ENCODE data around the gene NAT8.
"Not testable (repeated sequence)": the region's sequence is repeated elsewhere in the genome, so short reads cannot be mapped to it uniquely, and the experiment has no call there.

NAT8 gene

DNA sequence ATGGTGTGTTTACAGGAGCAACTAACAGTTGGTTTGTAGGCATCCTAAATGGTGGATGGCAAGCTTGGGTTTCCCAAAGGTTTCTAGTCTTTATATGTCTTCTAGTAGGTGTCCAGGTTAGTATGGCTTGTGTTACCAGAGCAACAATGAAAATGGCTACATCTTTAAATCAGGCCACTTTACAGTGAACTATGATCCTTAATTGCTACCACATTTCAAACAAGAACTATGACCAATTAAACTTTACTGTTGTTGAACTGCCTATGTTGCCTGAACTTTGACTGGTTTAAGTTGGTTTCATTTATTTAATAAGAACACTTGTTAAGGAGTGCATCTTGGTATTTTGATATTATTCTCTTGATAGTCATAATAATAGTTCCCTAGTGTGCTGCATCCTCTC lies 5.2 kb downstream of the NAT8 start:
- DNase-seq (ENCODE audit: low spot score), result not testable (repeated sequence)

DNA sequence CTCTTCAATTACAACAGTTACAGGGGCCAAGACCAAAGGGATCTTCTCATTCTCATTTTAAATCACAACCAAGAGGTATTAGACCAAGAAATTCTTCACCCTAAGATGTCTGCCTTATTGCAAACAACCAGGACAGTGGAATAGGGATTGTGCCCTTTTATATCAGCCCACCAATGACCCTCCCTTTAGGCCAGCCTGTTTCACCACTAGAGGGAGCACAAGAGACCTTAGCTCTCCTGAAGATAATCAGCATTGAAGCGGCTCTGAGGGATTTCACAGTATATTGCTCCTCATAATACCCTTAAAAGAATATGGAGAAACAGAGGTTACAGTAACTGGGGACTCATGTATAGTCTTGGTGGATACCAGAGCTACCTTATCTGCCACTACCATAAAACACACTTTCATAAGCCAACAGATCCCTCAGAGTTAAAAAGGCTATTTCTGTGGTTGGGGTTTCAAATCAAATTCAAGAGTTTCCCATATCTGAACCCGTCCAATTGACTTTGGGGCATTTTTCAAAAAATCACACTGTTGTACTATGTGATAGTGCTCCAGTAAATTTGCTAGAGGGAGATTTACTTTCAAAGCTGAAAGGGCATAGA lies 11.5 kb downstream of the NAT8 start:
- DNase-seq (ENCODE audit: low spot score), result not testable (repeated sequence)

DNA sequence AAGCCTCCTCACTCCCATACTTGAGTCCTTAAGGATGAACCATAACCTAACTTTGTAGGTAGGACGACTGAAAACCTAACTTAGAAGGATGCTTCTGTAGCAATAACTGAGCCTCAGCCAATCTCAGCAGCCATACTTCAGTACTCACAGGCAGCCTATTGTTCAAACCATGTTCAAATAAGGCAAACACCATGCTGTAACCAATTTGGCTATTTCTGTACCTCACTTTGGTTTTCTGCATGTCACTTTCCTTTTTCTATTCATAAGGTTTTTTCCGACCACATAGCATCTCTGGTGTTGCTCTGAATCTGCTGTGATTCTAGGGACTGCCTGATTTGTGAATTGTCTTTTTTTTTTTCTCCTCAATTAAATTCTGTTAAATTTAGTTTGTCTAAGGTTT lies 13.7 kb downstream of the NAT8 start:
- not testable (repeated sequence) for DNase-seq (ENCODE audit: low spot score)

DNA sequence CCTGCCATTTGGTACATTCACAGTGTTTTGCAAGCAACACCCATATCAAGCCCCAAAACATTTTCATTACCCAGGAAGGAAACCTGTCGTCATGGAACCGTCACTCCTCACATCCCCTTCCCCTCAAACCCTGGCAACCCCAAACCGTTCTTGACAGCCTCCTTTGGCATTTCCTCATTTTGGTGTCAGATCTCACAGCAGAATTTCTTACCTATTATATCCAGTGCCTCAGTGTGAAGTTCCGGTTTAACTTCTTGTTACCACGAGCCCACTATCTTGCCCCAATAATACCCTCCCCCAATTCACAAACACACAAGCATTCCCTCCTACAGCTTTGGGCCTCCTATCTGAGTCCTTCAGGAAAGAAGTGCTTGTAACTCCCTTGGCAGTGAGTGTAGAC lies 16.0 kb downstream of the NAT8 start:
- DNase-seq (ENCODE audit: low spot score), result not testable (repeated sequence)

DNA sequence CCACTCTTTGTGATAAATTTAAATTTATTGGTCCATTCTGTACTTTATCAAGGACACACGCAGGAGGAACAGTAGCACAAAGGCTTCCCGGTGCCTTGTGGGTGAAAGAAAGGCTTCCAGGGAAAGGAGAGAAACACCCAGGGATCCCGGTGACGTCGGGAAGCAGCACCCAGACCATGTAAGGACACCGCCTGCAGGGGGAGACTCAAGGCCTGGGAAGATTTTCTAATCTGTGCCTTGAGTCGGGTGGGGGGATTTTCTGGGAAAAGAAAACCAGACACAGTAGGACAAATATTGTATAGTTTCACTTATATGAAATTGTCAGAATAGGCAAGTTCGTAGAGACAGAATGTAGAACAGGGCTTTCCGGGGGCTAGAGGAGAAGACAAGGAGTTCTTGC lies 17.6 kb downstream of the NAT8 start:
- DNase-seq (ENCODE audit: low spot score), result not testable (repeated sequence)

DNA sequence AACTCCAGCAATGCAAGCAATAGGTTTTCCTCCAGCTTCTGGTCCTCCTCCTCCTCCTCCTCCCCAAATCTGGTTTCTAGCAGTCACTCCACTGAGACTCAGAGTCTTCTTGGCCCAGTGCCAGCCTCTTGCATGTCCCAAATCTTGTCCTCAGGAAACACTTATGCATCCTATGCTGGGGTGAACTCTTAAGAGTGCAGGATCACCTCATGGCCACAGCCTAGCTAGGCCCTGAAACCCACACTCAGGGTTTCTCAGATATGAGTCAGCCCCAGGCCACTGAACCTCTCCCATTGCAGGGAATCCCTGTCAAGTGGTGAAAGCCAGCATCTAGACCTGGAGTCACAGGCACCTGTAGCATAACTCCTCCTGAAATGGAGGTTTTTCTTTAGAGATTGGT lies 18.2 kb downstream of the NAT8 start:
- not testable (repeated sequence) for DNase-seq (ENCODE audit: low spot score)

DNA sequence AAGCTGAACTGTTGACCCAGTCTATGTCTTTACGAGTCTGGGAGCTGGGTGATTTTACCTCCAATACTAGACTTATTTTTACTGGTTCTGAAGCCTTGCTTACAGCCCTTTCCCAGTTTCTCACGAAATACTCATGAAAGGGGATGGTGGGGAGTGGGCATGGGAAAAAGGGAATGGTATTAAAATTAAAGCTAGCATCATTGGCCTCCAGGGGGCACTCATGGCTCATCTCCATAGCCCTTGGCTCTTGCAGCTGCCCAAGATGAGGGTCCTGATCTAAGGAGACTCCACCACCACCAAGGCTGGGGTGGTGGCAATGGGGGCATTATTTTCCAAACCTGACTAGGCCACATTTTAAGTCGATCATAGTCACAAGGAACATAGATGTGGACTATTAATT lies 22.3 kb downstream of the NAT8 start:
- not testable (repeated sequence) for DNase-seq (ENCODE audit: low spot score)

DNA sequence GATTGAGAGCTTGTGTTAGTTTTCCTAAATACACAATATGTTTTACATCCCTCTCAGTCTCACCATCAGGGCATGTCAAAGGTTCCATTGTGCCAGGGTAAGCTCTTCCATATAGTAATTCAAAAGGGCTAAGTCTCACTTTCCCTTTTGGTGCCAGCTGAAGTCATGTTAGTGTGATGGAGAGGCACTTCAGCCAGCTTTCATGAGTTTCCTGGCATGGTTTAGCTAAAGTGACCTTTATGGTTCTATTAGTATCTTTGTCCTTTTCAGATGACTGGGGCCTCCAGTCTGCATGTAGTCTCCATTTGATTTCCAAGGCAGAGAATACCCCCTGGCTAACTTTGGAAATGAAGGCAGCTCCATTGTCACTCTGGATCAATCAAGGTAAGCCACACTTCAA lies 27.2 kb downstream of the NAT8 start:
- DNase-seq (ENCODE audit: low spot score), result no peak

DNA sequence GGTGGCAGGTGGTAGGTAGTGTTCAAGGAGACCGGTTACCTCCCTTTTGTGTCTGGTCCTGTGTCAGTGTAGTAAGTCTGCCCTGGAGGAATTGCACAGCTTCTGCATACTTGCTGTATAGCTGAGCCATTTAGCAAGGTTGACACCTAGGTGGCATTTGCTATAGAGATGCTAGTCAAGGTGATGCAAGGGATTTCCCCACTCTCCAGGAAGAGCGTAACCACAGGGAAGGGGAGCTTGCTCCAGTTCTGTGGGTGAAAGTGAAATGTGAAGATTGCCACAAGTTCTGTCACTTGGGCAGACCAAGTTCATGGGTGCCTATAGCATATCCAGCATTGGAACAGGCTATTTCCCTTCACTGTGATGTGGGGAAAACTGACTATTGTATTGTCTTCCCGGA lies 28.1 kb downstream of the NAT8 start:
- no peak for DNase-seq (ENCODE audit: low spot score)

DNA sequence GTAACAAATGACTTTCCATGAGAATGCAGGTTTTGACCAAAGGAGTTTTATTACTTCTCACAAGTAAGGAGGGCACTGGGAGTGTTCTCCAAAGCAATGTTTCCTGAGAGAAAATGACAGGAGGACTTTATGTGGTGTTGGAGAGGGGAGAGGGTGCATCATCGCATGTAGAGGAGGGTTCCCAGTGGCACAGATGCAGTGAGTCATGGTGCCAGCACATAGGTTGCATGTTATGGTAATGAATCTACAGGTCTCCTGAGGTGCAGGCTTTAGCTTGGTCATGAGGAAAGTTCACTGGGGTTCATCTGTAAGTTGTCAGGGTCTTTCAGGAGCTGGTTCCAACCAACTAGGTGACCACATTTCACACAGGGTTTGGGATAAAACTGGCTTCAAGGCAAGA lies 30.4 kb downstream of the NAT8 start:
- DNase-seq (ENCODE audit: low spot score), result no peak

DNA sequence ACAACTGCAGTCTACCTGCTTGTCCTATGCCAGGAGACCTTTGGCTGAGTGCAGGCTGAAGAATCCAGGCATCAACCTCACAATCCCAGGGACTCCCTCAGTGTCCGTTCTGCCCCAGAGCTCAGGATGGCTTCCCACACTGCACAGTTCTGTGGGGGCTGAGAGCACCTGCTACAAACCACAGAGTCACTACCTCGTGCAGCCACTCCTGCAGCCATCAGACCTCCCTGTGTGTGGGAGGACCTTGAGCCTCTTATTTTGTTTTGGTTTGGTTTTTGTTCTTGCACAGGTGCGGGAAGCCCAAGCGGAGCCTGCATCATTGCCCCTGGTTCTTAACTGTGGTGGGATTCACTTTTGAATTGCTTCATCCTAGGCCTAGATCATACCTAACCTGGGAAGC lies 31.0 kb downstream of the NAT8 start:
- DNase-seq (ENCODE audit: low spot score), result no peak

DNA sequence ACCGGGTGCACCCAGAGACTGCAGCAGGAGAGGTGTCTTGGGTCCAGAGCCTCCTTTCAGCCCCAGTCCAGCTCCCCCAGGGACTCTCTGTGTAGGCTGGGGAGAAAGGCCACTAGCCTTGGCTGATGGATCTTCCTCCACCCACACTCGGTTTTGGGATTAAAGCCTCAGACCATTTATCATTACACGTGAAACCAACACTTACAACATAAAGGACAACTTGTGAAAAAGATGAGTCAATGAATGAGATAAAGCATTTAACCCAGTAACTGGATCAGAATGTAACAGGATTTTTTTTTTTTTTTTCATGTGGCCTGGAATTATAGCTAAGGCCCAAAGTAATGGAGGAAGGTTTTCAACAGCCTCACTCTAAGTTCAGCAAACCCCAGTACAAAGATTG lies 32.1 kb downstream of the NAT8 start:
- DNase-seq (ENCODE audit: low spot score), result no peak

DNA sequence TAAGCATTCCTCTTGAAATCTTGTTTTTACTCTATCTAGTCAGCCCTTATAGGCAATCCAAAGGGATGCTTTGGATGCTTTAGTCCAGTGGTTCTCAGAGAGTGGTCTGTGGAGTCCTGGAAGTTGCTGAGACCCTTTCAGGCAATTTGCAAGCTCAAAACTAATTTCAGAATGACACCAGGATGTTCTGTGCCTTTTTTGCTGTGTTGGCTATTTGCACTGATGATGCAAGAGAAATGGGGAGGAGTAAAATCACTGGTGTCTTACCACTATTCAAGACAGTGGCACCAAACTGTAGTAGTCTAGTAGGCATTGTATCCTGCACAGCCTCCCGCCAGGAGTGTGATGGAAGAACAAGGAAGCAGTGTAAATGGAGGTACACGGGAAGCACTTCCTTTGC lies 37.6 kb downstream of the NAT8 start:
- DNase-seq (ENCODE audit: low spot score), result not testable (repeated sequence)

DNA sequence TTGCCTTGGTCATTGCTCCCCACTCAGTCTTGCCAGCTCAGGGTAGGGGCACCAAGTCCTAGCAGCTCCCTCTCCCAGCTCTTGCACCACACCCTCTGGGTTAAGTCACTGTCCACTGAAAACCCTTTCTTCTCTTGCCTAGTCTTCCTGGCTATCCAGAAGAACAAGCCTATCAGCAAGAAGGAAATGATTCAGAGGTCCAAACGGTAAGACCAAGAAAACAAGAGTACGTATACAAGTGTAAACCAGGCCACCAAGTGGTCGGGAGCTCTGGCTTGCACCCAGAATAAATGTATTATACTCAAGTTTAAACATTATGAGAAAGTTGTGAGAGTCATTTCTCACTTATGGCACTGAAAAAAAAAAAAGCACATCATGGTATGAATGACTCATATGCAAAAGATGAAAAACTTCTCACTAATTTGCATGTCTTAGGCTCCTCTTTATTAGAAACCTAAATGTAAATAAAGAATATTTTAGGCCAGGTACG lies 39.1 kb downstream of the NAT8 start:
- not testable (repeated sequence) for DNase-seq (ENCODE audit: low spot score)

DNA sequence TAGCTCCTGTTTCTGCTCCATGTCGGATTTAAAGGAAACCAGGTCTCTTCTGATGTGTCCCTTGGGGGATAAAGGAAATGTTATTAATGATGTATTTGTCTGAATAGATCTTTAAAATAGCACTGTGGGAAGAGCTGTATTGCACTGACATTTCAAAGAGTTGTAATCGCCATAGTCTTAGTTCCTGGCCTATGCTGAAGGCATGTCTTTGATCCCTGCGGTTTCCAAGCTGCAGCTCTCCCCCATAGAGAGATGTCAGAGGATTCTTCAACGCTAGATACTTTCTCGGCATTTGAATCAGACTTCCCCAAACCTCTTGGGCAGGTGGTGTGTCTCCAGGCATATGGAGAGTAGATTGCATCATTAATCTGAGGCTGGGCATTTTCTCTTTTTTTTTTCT lies 40.4 kb downstream of the NAT8 start:
- no peak for DNase-seq (ENCODE audit: low spot score)

DNA sequence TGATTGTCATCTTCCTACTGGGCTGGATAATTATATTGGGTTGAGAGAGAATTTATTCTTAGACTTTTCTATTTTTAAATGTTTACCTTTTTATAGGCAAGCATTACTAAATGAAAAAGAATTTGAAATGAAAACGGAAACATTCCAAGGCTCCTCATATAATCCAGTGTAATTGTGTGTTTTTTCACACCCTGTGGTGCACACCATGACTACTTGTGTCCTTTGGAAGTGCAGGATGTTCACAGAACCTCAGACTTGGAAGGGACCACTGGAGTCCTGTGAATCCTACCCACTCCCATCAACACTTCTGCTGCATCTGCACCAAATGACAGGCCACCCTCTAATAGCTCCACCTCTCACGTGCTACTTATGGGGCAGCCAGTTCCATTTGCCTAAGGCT lies 48.0 kb downstream of the NAT8 start:
- no peak for DNase-seq (ENCODE audit: low spot score)

DNA sequence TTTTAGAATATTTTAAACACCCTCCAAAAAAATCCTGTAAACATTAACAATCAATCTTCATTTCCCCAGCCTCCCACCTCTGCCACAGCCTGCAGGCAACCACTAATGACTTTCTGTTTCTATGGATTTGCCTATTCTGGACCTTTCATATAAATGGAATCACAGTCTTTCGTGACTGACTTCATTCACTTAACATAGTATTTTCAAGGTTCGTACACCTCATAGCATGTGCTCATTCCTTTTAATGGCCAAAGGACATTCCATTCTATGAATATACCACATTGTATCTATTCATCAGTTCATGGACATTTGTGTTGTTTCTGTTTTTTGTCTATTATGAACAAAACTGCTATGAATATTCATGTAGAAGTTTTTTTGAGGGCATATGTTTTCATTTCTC lies 48.5 kb downstream of the NAT8 start:
- no peak for DNase-seq (ENCODE audit: low spot score)

All from kidney capillary endothelial cell (primary cell).